HepG2 (cell line): ENCODE results near the gene CCND1. TPM values are rescaled to one million over a fixed set of nuclear protein-coding genes. Genes with fewer than 3 reads are reported as not detected.

Source experiments
- BATF2 ChIP-seq: sonication (generic); formaldehyde crosslinking; IDR thresholded peaks from 2 replicates; pipeline ENCODE4 v1.8.0; 2022; ENCODE audit warnings: mild to moderate bottlenecking, missing genetic modification reagents, moderate library complexity
- CENPBD1 ChIP-seq: sonication (generic); formaldehyde crosslinking; IDR thresholded peaks from 2 replicates; pipeline ENCODE4 v1.8.0; 2022; ENCODE audit warnings: missing genetic modification reagents, low read depth, mild to moderate bottlenecking, borderline replicate concordance
- ETS1 ChIP-seq: sonication (generic); formaldehyde crosslinking; IDR thresholded peaks from 2 replicates; pipeline ENCODE4 v1.4.0; 2020; ENCODE audit warnings: missing genetic modification reagents
- FIP1L1 ChIP-seq: fragments of 200-400 bp; formaldehyde crosslinking; IDR thresholded peaks from 2 replicates; pipeline ENCODE4 v1.6.1; 2018; ENCODE audit warnings: low read depth, mild to moderate bottlenecking, low read length, moderate library complexity, borderline replicate concordance; ENCODE audit not compliant: insufficient read depth
- HMGXB4 ChIP-seq, 2 experiments: sonication (generic) in 1 of 2; formaldehyde crosslinking in 1 of 2; IDR thresholded peaks; 2 replicates each; pipeline versions ENCODE4 v1.4.0 to v1.6.1; 2018 to 2020; ENCODE audit warnings: missing genetic modification reagents in 2 of 2, borderline replicate concordance in 1 of 2, low read depth in 1 of 2, mild to moderate bottlenecking in 1 of 2, missing biosample characterization in 1 of 2
- KLF6 ChIP-seq: IDR thresholded peaks from 2 replicates; pipeline ENCODE4 v1.8.0; 2016; ENCODE audit warnings: missing biosample characterization, missing genetic modification reagents
- MIER3 ChIP-seq: IDR thresholded peaks from 2 replicates; pipeline ENCODE4 v1.6.1; 2016; ENCODE audit warnings: missing compliant biosample characterization, borderline replicate concordance
- NONO ChIP-seq, 2 experiments: fragments of 450-650 bp in 1 of 2; sonication (generic) in 1 of 2; formaldehyde crosslinking in 1 of 2; IDR thresholded peaks in 1 of 2; conservative IDR thresholded peaks in 1 of 2; 2 replicates each; pipeline versions ENCODE4 v1.6.1 to v1.8.0; 2017 to 2022; ENCODE audit warnings: mild to moderate bottlenecking in 1 of 2, missing genetic modification reagents in 1 of 2, moderate library complexity in 1 of 2
- NPAS2 ChIP-seq: sonication (generic); formaldehyde crosslinking; IDR thresholded peaks from 2 replicates; pipeline ENCODE4 v1.8.0; 2022; ENCODE audit warnings: mild to moderate bottlenecking, missing genetic modification reagents, borderline replicate concordance
- RBM39 ChIP-seq: fragments of 200-400 bp; formaldehyde crosslinking; IDR thresholded peaks from one replicate; pipeline ENCODE4 v1.6.1; 2018; ENCODE audit warnings: antibody characterized with exemption, mild to moderate bottlenecking, low read depth, low read length; ENCODE audit not compliant: poor library complexity, severe bottlenecking
- SRY ChIP-seq: sonication (generic); formaldehyde crosslinking; IDR thresholded peaks from 2 replicates; pipeline ENCODE4 v1.8.0; 2022; ENCODE audit warnings: mild to moderate bottlenecking, missing genetic modification reagents
- TAF15 ChIP-seq: fragments of 200-400 bp; formaldehyde crosslinking; IDR thresholded peaks from one replicate; pipeline ENCODE4 v1.6.1; 2018; ENCODE audit warnings: mild to moderate bottlenecking, low read depth, low read length; ENCODE audit not compliant: poor library complexity, severe bottlenecking
- TCF7L2 ChIP-seq: IDR thresholded peaks from 2 replicates; pipeline ENCODE4 v1.6.1; 2011; ENCODE audit warnings: mild to moderate bottlenecking, low read depth, low read length, moderate library complexity
- THAP9 ChIP-seq: sonication (generic); formaldehyde crosslinking; IDR thresholded peaks from 2 replicates; pipeline ENCODE4; 2020; ENCODE audit warnings: missing genetic modification reagents, mild to moderate bottlenecking, borderline replicate concordance
- ZNF510 ChIP-seq: sonication (generic); formaldehyde crosslinking; IDR thresholded peaks from 2 replicates; pipeline ENCODE4 v1.4.0; 2020; ENCODE audit warnings: low read depth, mild to moderate bottlenecking, missing genetic modification reagents
- ZNF580 ChIP-seq: IDR thresholded peaks from 2 replicates; pipeline ENCODE4 v1.6.1; 2016; ENCODE audit warnings: low read depth, borderline replicate concordance
- ZNF652 ChIP-seq: IDR thresholded peaks from 2 replicates; pipeline ENCODE4 v1.6.1; 2016; ENCODE audit warnings: low read depth, borderline replicate concordance
- ZNF740 ChIP-seq: sonication (generic); formaldehyde crosslinking; IDR thresholded peaks from 2 replicates; pipeline ENCODE4 v1.4.0; 2020; ENCODE audit warnings: missing genetic modification reagents
- ZNF790 ChIP-seq: sonication (generic); formaldehyde crosslinking; IDR thresholded peaks from 2 replicates; pipeline ENCODE4 v1.8.0; 2022; ENCODE audit warnings: missing genetic modification reagents, mild to moderate bottlenecking, borderline replicate concordance
- polyA plus RNA-seq, 8 experiments: library from polyadenylated mRNA; depleted of rRNA in 3 of 8; stranded (reverse) in 7 of 8; unstranded in 1 of 8; fragments of >200 nt; fragmentation: Illumina TruSeq in 4 of 8; extraction: Trizol in 4 of 8; gene quantifications; 2 replicates each; pipeline versions ENCODE4 v1.2.1 to v1.2.3, GENCODE V29; 2011 to 2016; ENCODE audit warnings: low read depth in 4 of 8, missing spikeins in 1 of 8, mixed read lengths in 1 of 8; ENCODE audit not compliant: insufficient read depth in 1 of 8
- total RNA-seq, 5 experiments: library from RNA; depleted of rRNA; stranded (reverse); fragments of >200 nt; fragmentation: Illumina TruSeq; extraction: Trizol; gene quantifications; 2 replicates each; pipeline ENCODE4 v1.2.3, GENCODE V29; 2016; ENCODE audit warnings: low read depth in 1 of 5

CCND1 gene
- total and polyA plus RNA-seq, 2 of the 13 experiments (the other 11 are each of a cell fraction or from before 2014, with no cell fraction given), result 107 to 136 TPM

- TF ChIP-seq MIER3 (CRISPR knock-in tag) (peak; percentile 38; the same call in 1 of the 2 replicates), ZNF652 (CRISPR knock-in tag) (no peak), HMGXB4 (CRISPR knock-in tag; IDR thresholded peaks at IDR 0.05; ENCODE audit: borderline replicate concordance in 1 of 2, low read depth in 1 of 2) (peak; percentile 78 to 79), KLF6 (CRISPR knock-in tag) (peak; percentile 78), NPAS2 (CRISPR knock-in tag) (no peak), ZNF510 (CRISPR knock-in tag) (no peak), BATF2 (CRISPR knock-in tag) (no peak), RBM39 (peak; percentile 71), FIP1L1 (0 out of 2 replicates have a peak, but pooled peaks have one; percentile 14), ZNF740 (CRISPR knock-in tag) (peak; percentile 61), SRY (CRISPR knock-in tag) (peak; percentile 82; the same call in 1 of the 2 replicates), ETS1 (CRISPR knock-in tag) (peak; percentile 67; the same call in 1 of the 2 replicates), THAP9 (peak; percentile 50; the same call in 1 of the 2 replicates), TAF15 (no peak), CENPBD1 (CRISPR knock-in tag) (no peak), ZNF790 (CRISPR knock-in tag) (no peak; the same call in 1 of the 2 replicates), NONO (IDR thresholded peaks at IDR 0.05) (no peak), NONO (CRISPR knock-in tag; conservative IDR thresholded peaks at IDR 0.05) (peak; percentile 87), TCF7L2 (no peak), ZNF580 (CRISPR knock-in tag) (no peak)
These were observed at the start of gene CCND1 (continued) for GRCh38 chr11:69640995-69641581.
